RWPE2 (cell line): ENCODE measurements around the gene SLC25A21.

ENCODE experiments used
- ATAC-seq: fragments of 200-7000 bp; cut with Tn5 transposase; 3 replicates; pipeline ENCODE4 v1.9.1; 2021; ENCODE audit warnings: low read depth
- DNase-seq: peaks from one replicate; pipeline ENCODE4 v3.0.0-alpha.2; 2020; ENCODE audit warnings: low spot score
- H3K27ac ChIP-seq: fragments of 450-650 bp; 2 replicates; pipeline ENCODE4 v1.5.1; 2017; ENCODE audit warnings: mild to moderate bottlenecking; ENCODE audit not compliant: poor library complexity, severe bottlenecking
- H3K27me3 ChIP-seq: fragments of 250-450 bp; sonication (Bioruptor Pico); 2 replicates; pipeline ENCODE4 v1.5.1; 2021; ENCODE audit warnings: mild to moderate bottlenecking, moderate library complexity; ENCODE audit not compliant: insufficient read depth, poor library complexity, severe bottlenecking
- H3K36me3 ChIP-seq: fragments of 250-450 bp; sonication (Bioruptor Pico); 2 replicates; pipeline ENCODE4 v1.5.1; 2020; ENCODE audit warnings: low read depth, mild to moderate bottlenecking, moderate library complexity
- H3K4me1 ChIP-seq: fragments of 250-450 bp; sonication (Bioruptor Pico); 2 replicates; pipeline ENCODE4 v1.5.1; 2021; ENCODE audit warnings: mild to moderate bottlenecking, moderate library complexity; ENCODE audit not compliant: insufficient read depth, poor library complexity, severe bottlenecking
- H3K4me3 ChIP-seq: fragments of 250-450 bp; sonication (Bioruptor Pico); 2 replicates; pipeline ENCODE4 v1.5.1; 2021; ENCODE audit warnings: mild to moderate bottlenecking, moderate library complexity; ENCODE audit not compliant: severe bottlenecking
- H3K9me3 ChIP-seq: fragments of 250-450 bp; sonication (Bioruptor Pico); 2 replicates; pipeline ENCODE4 v1.5.1; 2021; ENCODE audit warnings: mild to moderate bottlenecking, moderate library complexity; ENCODE audit not compliant: severe bottlenecking
- CTCF ChIP-seq: fragments of 450-650 bp; IDR thresholded peaks from one replicate; pipeline ENCODE4 v1.5.1; 2017; ENCODE audit warnings: mild to moderate bottlenecking, moderate library complexity; ENCODE audit not compliant: poor library complexity, severe bottlenecking

SLC25A21 gene

GRCh38 chr14:36857842-36858445 lies 314.5 kb downstream of the SLC25A21 start:
- Histone ChIP-seq H3K4me3 (no peak overlapping the region), H3K36me3 (no peaks in the 10 kb centered on the region), H3K4me1 (no peaks in the 10 kb centered on the region), H3K27me3 (no peaks in the 10 kb centered on the region), H3K27ac (no peak overlapping the region), H3K9me3 (no peaks in the 10 kb centered on the region)
- no peak for TF ChIP-seq CTCF
- ATAC-seq (no peak), DNase-seq (no peak)

DNA sequence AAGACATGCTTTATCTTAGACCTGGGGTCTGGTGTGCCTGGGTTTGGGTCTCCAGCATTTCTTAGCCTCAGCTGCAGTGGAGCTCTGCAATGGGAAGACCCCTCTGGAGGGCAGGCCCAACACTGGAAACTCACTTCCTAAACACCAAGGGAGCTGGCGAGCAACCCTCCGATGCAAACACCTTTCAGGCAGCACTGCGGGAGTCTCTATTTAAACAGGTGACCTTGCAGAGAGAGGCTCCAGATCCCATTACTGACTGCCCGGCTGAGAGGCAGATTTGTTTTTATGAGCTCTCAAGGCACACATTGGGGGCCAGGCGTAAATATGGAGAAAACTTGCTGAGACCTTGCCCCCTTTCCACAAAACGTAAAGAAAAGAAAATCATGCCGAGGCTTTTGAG lies 315.3 kb downstream of the SLC25A21 start:
- no peak overlapping the region for H3K27ac ChIP-seq
- H3K27me3 ChIP-seq = no peaks in the 10 kb centered on the region
- no peaks in the 10 kb centered on the region for H3K4me1 ChIP-seq
- no peaks in the 10 kb centered on the region for H3K9me3 ChIP-seq
- TF ChIP-seq CTCF = no peak
- no peaks in the 10 kb centered on the region for H3K36me3 ChIP-seq
- ATAC-seq (no peak), DNase-seq (no peak)
- no peak overlapping the region for H3K4me3 ChIP-seq

DNA sequence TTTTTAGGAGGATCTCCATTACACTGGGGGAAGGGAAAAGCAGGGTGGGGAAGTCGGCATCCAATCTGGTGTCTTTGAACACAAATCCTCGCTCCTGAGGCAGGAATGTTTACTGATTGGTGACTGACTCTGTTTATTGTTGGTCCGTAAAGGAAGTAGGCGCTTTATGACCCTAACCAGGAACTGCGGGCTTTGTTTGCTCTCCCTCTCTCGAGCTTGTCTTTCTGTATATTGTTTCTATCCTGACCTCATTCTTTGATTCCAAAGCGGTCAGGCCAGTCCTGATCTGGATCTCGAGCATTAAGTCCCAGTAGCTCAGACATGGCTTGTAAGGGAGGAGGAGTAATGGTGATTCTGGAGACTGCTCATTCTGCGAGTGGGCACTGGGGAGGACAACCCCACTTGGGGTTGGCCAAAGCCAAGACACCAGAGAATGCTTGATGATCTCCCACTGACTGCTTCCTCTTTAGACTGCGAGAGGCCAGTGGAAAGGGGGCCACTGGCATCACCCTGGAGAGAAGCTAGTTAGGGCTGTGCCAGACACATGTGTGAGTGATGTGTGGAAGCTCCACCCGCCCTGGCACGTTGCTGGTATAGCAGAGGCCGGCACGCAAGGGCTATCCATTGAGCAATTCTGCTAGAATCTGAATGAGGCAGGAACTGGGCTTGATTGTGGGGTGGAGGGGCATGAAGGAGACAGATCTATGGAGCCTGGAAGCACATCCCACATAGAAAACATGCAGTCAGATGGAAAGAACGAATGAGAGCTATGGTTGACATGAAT lies 316.1 kb downstream of the SLC25A21 start:
- Histone ChIP-seq H3K4me1 (no peaks in the 10 kb centered on the region), H3K9me3 (no peaks in the 10 kb centered on the region), H3K27me3 (no peaks in the 10 kb centered on the region), H3K27ac (no peak overlapping the region), H3K4me3 (no peak overlapping the region), H3K36me3 (no peaks in the 10 kb centered on the region)
- no peak for DNase-seq
- no peak for TF ChIP-seq CTCF
- no peak for ATAC-seq

DNA sequence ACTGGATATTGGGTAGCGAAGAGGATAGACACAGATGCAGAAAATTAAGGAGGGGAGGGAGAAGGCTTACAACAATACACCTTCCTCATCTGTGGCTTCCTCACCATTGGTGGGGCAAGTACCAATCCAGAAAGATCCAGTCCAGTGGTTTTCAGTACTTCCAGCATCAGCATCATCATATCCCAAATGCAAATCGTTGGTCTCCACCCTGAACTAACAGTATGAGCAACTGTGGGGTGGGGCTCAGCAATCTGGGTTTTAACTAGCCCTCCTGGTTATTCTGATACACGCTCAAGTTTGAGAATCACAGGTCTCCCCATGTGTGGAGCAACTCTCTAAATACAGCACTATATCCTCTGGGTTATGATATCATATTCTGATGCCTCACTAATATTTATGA lies 317.0 kb downstream of the SLC25A21 start:
- Histone ChIP-seq H3K4me3 (no peak overlapping the region), H3K27me3 (no peaks in the 10 kb centered on the region), H3K27ac (no peak overlapping the region), H3K9me3 (no peaks in the 10 kb centered on the region), H3K4me1 (no peaks in the 10 kb centered on the region), H3K36me3 (no peaks in the 10 kb centered on the region)
- ATAC-seq (no peak), DNase-seq (no peak)
- no peak for TF ChIP-seq CTCF
